ENCODE data around the gene PAX9.

Gene PAX9

DNA sequence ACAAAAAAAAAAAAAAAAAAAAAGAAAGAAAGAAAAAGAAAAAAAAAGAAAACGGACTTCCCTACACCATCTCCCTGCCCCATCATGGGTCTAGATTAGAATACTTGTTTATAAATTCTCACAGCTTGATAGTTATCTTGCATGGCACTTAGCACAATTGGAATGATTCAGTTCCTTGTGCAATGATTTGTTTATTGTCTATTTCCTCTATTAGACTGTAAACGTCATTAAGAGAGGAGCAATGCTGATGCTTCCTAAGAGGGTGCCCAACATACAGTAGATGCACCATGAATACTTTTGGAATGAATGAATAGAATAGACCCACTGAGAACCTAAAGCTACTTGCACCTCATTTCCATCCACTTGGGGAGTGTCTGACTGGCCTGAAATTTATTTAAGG is 40.8 kb downstream of the PAX9 start:
- TF ChIP-seq, protein P1, sequence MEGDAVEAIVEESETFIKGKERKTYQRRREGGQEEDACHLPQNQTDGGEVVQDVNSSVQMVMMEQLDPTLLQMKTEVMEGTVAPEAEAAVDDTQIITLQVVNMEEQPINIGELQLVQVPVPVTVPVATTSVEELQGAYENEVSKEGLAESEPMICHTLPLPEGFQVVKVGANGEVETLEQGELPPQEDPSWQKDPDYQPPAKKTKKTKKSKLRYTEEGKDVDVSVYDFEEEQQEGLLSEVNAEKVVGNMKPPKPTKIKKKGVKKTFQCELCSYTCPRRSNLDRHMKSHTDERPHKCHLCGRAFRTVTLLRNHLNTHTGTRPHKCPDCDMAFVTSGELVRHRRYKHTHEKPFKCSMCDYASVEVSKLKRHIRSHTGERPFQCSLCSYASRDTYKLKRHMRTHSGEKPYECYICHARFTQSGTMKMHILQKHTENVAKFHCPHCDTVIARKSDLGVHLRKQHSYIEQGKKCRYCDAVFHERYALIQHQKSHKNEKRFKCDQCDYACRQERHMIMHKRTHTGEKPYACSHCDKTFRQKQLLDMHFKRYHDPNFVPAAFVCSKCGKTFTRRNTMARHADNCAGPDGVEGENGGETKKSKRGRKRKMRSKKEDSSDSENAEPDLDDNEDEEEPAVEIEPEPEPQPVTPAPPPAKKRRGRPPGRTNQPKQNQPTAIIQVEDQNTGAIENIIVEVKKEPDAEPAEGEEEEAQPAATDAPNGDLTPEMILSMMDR (IDR thresholded peaks at IDR 0.05) = no peak
- no peaks in the 10 kb centered on the region for H3K4me1 ChIP-seq (ENCODE audit: control insufficient read depth in 1 of 2, insufficient read depth in 1 of 2, low read depth in 1 of 2, low read length in 1 of 2)
- H3K27ac ChIP-seq = no peak overlapping the region
- no peaks in the 10 kb centered on the region for H3K9me3 ChIP-seq
- H3K4me3 ChIP-seq (ENCODE audit: low read depth in 1 of 2, low read length in 1 of 2) = no peak overlapping the region
- H3K27me3 ChIP-seq = no peaks in the 10 kb centered on the region
- H3K36me3 ChIP-seq = no peaks in the 10 kb centered on the region

DNA sequence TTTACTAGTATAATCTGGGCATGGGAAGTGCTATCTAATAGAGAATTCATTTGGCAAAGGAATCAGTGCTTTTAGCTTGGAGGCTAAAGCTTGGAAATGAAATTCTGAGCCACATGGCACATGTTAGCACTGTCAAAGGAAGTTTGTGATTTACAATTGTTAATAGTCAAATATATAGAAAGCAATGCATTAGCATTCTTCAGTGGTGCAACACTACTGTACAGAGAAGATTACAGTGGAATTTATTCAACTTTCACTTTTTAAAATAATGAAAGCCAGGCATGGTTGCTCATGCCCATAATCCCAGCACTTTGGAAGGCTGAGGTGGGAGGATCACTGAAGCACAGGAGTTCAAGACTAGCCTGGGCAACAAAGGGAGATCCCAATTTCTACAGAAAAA is 45.9 kb downstream of the PAX9 start:
- no peak overlapping the region for H3K27ac ChIP-seq
- no peaks in the 10 kb centered on the region for H3K27me3 ChIP-seq
- no peaks in the 10 kb centered on the region for H3K4me1 ChIP-seq (ENCODE audit: control insufficient read depth in 1 of 2, insufficient read depth in 1 of 2, low read depth in 1 of 2, low read length in 1 of 2)
- no peaks in the 10 kb centered on the region for H3K9me3 ChIP-seq
- H3K36me3 ChIP-seq = no peaks in the 10 kb centered on the region
- TF ChIP-seq, protein P1 (IDR thresholded peaks at IDR 0.05) = no peak
- H3K4me3 ChIP-seq (ENCODE audit: low read depth in 1 of 2, low read length in 1 of 2) = no peak overlapping the region

DNA sequence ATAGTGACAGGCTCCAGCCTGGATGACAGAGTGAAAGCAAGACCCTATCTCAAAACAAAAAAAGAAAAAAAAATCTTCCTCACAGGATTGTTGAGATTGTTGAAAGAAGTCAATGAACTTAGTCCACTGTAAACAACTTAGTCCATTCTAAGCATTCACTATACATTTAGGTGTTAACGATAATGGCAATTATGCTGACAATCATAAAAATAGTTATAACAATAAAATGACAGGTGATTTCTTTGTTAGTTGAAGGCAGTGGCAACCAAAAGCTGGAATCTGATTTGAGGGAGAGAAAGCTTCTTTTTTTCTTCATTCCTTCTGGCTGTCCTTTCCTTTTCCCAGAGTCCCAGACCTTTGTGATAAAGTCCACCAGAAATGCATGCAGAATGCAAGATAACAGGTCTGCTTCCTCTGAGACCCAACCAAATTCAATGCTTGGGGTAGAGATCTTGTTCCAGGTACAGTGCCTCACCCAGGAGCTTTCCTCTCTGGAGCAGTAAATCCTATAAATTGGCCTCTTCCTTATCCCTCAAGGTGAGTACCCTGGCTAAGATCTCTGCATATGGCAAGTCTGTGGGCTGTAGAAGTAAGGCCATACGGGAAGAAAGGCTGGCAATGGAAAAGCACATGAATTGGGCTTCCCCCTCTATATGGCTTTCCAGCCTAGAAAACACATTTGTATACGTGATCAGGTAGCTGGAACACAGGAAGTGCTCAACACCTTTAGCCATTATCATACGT is 52.5 kb downstream of the PAX9 start:
- no peaks in the 10 kb centered on the region for H3K27me3 ChIP-seq
- no peaks in the 10 kb centered on the region for H3K36me3 ChIP-seq
- no peak overlapping the region for H3K27ac ChIP-seq
- H3K9me3 ChIP-seq = no peaks in the 10 kb centered on the region
- H3K4me1 ChIP-seq (ENCODE audit: control insufficient read depth in 1 of 2, insufficient read depth in 1 of 2, low read depth in 1 of 2, low read length in 1 of 2) = no peaks in the 10 kb centered on the region
- TF ChIP-seq, protein P1 (IDR thresholded peaks at IDR 0.05) = no peak
- H3K4me3 ChIP-seq (ENCODE audit: low read depth in 1 of 2, low read length in 1 of 2) = no peak overlapping the region

DNA sequence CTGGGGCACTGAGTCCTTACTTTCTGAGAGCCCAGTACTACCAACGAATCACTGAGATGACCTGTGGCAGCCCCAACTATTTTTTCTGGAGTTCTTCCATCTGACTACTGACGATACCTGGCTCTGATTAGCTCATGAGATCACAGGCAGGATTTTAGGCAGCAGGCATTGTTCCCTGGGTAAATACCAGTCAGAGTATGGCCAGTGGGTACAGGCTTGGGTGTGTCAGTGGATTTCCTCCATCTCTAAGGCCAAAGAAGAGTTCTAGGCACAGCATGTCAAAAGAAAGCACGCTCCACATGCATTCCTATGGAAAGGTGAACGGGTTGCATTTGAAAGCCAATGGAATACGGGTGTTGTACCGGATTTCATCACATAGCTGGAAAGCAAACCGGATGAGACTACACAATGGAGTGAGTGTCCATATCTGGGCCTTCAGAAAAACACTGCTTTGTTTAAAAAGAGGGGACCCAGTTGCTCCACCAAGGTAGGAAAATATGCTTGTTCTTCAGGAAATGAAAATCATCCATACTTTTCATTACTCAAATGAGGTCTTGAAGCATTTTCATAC is 55.0 kb downstream of the PAX9 start:
- TF ChIP-seq, protein P1 (IDR thresholded peaks at IDR 0.05) = no peak
- H3K4me1 ChIP-seq (ENCODE audit: control insufficient read depth in 1 of 2, insufficient read depth in 1 of 2, low read depth in 1 of 2, low read length in 1 of 2) = no peaks in the 10 kb centered on the region
- no peak overlapping the region for H3K27ac ChIP-seq
- no peaks in the 10 kb centered on the region for H3K36me3 ChIP-seq
- no peaks in the 10 kb centered on the region for H3K27me3 ChIP-seq
- no peak overlapping the region for H3K4me3 ChIP-seq (ENCODE audit: low read depth in 1 of 2, low read length in 1 of 2)
- H3K9me3 ChIP-seq = no peaks in the 10 kb centered on the region

DNA sequence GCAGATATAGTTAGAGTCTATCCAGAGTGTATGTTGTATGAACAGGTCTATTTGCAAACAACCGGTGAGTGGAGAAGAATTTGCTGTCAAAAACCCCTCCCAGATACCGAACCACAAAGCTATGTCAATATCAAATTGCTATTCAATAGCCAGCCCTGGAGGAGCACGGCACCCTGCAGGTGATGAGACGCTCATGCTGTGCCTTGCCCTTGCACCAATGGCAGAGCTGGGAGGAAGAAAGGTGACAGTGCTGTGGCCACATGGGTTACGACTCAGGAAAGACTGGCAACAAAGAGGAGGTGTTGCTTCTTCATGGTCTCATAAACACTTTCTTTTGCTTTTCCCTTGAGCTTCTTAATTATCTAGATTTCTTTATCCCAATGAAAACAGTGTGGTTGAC is 55.7 kb downstream of the PAX9 start:
- no peaks in the 10 kb centered on the region for H3K9me3 ChIP-seq
- H3K4me1 ChIP-seq (ENCODE audit: control insufficient read depth in 1 of 2, insufficient read depth in 1 of 2, low read depth in 1 of 2, low read length in 1 of 2) = no peaks in the 10 kb centered on the region
- TF ChIP-seq, protein P1 (IDR thresholded peaks at IDR 0.05) = no peak
- no peak overlapping the region for H3K27ac ChIP-seq
- no peaks in the 10 kb centered on the region for H3K27me3 ChIP-seq
- no peak overlapping the region for H3K4me3 ChIP-seq (ENCODE audit: low read depth in 1 of 2, low read length in 1 of 2)
- H3K36me3 ChIP-seq = no peaks in the 10 kb centered on the region

All from neutrophil (primary cell).